Lower leg skin (tissue), 3 donors: ENCODE measurements around the gene RAPH1.

Source experiments
- POLR2A ChIP-seq, 2 donors: fragments of 450-650 bp; IDR thresholded peaks; one replicate each; pipeline ENCODE4 v1.6.1; 2016 to 2017; ENCODE audit warnings: antibody characterized with exemption in 2 of 2, mild to moderate bottlenecking in 1 of 2, moderate library complexity in 1 of 2
- TF ChIP-seq, protein P1 (sequence below), 3 donors: fragments of 450-650 bp; IDR thresholded peaks; one replicate each; pipeline ENCODE4 v1.5.1; 2016; ENCODE audit warnings: antibody characterized with exemption in 3 of 3, mild to moderate bottlenecking in 3 of 3, moderate library complexity in 2 of 3

GRCh38 chr2:203461746-203462145 is 73.4 kb downstream of the RAPH1 start:
- TF ChIP-seq, protein P1, sequence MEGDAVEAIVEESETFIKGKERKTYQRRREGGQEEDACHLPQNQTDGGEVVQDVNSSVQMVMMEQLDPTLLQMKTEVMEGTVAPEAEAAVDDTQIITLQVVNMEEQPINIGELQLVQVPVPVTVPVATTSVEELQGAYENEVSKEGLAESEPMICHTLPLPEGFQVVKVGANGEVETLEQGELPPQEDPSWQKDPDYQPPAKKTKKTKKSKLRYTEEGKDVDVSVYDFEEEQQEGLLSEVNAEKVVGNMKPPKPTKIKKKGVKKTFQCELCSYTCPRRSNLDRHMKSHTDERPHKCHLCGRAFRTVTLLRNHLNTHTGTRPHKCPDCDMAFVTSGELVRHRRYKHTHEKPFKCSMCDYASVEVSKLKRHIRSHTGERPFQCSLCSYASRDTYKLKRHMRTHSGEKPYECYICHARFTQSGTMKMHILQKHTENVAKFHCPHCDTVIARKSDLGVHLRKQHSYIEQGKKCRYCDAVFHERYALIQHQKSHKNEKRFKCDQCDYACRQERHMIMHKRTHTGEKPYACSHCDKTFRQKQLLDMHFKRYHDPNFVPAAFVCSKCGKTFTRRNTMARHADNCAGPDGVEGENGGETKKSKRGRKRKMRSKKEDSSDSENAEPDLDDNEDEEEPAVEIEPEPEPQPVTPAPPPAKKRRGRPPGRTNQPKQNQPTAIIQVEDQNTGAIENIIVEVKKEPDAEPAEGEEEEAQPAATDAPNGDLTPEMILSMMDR (IDR thresholded peaks at IDR 0.05), result no peak
- TF ChIP-seq POLR2A (IDR thresholded peaks at IDR 0.05), result no peak
